Suppressor macrophage treated with lipopolysaccharide for 1 hour (primary cell): Measurements from ENCODE around the gene CCDC71L.
A peak's percentile ranks its signal among the peaks of the same experiment; 100 is the strongest.

Experiments
- DNase-seq, 3 donors: peaks; one replicate each; pipeline ENCODE4 v3.0.0-alpha.2; 2020 to 2022

The CCDC71L gene

DNA sequence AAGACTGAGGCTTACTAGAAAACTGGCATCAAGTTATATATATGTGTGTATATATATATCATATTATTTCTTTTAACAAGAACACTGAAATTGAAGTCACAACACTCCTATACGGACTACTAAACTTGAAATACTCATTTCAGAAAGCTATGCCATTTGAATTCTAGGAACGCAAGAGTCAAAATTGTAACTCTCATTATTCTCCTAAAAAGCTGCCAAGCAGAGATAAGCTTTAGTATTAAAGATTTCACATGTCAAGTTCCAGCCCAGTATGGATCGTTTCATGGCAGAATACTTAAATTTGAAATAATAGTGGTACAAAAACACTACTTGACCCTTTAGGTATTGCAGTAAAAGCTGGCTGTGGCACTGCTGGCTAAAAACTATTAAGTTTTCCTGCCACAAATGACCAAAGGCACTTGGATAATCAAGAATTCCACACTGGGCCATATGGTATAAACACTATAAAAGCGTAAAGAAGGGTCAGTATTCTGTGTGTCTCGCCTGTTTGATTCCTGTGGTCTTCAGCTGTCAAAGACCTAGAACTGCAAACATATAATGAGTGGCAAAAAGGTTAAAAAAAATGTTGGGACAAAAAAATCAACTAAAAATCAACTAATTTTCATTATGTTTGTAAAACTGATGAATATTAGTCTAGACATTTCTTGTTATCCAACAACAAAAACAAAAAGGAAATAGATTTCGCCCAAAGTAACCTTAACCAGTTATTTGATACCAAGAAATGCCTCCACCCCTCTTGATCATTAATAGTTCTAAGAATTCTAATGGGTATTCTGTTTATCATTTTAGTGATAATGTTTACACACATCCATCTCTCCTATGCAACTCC is 2.4 kb downstream of the CCDC71L start:
- DNase-seq: no peak

DNA sequence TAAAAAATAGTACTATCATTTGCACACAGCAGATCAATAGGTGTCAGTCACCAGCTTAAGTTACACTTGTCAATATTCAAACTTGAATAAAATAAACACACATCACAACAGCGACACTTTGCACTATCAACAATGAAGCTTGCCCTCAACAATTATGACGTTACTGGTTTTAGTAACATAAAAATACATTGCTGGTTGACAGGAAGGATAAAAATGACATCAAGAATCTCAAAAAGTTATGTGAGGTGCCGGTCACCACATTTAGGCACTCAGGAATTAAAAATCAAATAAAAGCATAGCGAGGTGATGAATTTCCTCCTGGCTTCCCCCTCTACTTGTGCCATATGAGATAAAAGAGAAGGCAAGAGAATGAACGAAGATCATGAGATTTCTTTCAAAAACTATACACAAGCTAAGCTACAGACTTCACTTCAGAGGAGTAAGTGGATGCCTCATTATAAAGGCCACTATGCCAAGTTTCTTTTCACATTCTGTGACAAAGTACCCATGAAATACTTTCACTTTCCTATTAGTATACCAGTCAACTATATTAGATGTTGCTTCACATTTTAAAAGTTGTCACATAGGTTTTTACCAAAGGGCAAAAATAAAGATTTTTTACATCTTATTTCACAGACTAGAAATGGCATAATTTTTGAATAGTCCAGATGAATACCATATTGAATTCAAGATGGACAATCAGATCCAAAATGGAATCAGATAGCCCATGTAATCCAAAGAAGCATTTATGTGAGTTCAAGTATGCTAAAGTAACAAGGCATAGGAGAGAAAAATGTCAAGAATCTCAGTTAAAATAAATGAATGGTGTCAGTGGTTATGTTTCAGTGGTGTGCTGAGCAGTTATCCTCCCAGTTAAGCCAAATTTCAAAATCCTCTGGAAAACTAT is 3.6 kb downstream of the CCDC71L start:
- peak; percentile 44 to 85 (median 72) for DNase-seq

DNA sequence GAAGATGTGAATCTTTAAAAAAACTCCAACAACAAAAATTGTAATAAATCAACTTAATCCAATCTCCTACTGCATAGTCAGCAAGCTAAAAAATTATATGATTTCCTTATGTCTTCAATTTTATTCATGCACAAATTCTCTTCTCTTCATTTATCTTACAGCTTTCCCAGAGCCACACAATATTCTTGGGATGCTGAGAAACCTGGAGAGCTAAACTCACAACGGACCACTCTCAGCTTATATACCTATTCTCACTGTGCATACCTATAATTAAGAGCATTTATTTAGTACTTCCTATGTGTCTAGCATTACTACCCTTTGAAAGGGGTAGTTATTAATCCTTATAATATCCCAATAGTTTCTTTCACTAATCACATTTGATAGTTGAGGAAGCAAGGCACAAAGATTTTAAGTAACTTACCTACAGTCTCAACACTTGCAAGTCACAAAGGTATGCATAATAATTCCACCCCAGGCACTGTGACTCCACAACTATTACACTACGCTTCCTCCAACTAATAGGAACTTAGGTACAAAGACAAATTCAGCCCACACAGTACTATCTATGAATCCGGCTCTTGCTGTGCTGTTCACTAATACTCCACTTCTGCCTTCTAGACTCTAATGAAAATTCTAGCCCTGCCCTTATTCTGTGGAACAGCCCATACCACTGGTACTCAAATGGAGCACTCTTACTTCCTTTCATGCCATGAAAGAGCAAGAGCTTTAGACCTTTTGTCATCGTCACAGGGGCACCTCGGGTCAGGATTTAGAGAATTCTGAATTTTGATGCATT is 5.1 kb downstream of the CCDC71L start:
- DNase-seq: no peak

DNA sequence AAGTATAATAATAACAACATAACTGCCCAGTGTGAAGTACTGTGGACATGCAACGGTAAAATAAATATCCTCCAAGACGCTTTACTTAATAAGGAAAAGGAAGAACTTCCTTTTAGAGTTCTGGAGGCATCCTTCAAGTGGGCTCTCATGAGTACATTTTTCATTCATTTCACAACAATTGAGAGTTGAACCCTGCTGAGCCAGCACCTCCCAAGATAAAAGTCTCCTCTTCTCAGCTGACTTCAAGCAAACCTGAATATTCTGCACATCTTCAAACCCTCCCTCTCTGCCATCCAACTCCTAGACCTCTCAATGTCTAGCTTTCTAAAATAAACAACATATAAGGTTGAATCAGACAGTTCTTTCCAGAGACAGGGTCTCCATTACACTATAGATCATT is 7.5 kb downstream of the CCDC71L start:
- no peak for DNase-seq

DNA sequence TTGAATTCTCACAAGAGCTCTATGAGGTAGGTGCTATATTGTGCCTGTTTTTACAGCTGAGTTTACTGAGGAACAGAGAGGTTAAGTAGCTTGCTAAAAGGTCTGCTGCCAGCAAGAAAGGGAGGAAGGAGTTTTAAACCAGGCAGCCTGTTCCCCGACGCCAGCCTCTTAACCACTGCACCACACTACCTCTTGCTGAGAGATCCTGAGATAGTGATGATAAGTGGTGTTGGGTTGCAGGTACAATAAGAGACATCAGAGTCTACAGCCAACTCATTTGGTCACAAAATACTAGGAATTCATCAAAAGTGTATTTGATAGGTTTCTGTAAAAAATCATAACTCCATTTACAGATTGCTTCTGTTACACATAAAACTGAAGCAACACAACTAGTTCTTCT is 8.0 kb downstream of the CCDC71L start:
- DNase-seq: no peak

DNA sequence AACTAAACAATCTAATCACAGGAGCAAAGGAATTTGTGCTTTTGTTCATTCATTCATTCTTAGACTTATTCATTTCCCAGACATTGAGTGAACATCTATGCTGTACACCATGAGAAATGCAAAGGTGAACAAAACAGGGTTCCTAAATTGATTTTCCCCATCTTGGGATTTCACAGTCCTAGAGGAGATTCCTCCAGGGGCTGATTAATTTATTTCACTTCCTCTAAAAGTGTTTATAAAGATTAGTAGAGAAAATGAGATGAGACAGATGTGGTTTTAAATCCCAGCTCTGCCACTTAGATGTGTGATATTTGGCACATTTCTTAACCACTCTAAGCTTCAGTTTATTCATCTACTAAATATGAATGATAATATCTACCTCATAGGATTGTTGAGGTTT is 8.9 kb downstream of the CCDC71L start:
- no peak for DNase-seq

DNA sequence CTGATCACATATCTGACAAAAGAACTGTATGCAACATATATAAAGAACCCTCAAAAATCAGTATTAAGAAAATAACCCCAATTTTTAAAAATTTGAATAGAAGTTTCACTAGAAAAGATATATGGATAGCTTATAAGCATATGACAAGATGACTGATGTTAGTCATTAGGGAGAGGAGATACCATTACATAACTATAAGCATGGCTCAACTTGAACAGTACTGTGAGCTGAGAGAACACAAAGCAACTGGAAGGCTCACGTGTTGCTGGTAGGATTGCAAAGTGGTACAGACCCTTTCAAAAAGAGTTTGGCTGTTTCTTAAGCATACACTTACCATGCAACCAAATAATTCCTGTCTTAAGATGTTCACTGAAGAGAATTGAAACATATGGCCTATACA is 14.7 kb downstream of the CCDC71L start:
- no peak for DNase-seq

DNA sequence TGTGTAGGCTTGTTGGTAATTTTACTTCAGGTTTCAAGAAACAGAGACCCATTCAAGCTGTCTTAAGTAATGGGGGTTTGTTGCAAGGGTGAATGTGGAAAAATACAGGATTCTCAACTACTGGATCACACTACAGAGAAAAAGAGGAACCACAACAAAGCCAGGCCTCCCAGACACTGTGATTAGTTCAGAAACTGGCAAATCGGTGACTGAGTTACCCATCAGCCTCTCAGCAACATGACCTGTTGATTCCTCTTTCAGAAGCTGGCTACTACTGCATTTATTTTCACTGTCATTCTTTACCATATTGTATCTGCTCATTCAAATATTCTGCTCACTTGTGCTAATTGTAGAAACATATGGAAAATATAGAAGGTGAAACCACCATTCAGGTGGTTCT is 16.0 kb downstream of the CCDC71L start:
- peak; percentile 66 to 80 (median 74) for DNase-seq

DNA sequence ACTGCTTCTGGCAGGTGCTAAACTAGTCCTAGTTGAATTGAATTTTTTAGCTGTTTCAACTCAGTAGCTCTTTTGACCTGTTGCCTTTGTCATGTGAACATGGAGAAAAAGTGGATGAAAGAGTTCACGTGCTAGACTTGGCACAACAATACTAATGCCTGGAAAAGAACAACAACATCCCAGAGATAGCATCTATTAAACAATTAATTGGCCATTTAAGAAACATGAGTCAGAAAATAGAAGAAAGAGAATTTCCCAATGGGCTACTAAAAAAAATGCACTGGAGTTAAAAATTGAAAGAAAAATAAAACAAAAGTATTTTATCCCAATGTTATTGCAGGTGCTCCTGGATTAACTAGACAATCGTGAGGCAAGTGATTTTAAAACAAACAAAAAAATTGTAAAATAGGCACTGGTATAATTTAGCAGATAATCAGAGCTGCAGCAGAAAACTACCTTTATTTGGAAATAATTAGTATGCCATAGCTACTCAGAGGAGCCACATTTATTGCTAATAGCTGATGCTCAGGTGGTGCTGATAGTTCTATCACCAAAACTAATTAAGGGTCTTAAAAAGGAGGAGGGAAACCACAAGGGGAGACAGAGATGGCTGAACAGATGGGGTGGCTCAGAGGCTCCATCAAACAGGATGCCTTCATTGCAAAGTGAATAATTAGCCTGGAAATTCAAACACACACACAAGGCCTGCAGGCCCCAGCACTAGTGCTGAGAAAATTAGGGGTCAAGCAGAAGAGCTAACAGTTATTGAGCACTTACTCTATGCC is 17.6 kb downstream of the CCDC71L start:
- DNase-seq: no peak

DNA sequence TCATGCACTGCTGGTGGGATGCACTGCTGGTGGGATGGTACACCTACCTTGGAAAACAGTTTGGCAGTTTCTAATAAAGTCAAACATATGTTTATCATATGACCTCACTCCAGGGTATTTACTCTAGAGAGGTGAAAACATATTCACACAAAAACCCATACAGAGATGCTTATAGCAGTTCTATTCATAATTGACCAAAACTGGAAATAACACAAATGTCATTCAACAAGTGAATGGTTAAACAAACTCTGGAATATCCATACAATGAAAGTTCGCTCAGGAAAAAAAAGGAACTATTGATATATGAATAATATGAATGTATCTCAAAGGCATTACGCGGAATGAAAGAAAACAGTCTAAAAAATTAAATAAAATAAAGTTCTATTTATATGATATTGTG is 19.5 kb downstream of the CCDC71L start:
- DNase-seq: peak in 2 of 3 donors; percentile 44 to 54

DNA sequence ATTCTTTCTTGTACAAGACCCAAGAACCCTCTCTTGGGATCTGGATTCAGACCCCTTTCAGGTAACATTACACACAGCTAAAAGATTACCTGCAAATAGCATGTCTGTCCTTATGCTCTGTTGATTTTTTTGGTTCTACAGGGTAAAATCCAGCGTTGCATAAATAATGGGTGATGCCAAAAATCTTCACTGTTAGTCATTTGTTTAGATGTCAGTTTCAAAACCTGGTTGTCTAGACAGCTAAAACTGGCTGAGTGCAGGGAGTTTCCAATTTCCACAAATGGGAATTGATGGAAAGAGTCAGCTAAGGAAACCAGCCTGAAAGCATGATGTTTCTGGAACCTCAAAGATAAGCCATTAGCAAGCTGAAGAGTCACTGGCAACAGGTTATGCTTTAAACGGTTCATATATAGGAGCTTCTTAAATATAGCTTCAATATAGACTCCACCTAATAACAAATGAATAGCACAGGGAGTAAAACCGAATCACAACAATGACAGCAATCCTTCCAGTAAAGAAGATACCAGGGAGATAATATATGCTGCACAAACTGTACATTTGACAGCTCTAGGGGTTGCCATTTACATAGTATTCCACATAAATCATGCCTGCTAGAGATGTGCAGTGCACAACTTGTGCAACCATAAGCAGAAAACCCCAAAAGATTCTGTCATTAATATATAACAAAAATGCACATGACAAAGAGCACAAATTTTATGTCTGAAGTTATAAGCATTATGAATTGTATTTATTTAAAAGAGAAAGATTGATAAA is 20.4 kb downstream of the CCDC71L start:
- peak; percentile 58 to 79 (median 75) for DNase-seq

DNA sequence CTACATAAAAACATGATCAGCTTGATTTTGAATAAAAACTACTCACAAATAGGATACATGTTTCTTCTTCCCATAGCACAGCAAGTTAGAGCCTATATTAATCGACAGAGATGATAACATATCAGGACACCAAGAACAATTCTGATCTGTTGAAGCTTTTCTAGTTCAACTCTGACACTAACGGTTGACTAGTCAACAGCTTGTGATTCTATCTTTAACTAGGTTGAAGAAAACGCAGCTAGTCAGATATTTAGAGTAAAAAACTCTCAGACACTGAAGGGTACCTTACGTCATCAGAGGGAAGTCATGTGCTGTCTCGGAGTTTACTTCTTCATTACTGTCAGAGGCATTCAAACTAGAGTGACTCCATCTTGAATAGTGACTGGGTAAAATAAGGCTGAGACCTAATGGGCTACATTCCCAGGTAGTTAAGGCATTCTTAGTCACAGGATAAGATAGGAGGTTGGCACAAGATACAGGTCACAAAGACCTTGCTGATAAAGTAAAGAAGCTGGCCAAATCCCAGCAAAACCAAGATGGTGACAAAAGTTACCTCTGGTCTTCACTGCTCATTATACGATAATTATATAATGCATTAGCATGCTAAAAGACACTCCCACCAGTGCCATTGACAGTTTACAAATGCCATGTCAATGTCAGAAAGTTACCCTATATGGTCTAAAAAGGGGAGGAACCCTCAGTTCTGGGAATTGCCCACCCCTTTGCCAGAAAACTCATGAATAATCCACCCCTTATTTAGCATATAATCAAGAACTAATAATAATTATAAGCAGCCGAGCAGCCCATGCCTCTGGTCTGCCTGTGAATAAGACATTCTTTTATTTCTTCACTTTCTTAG is 21.3 kb downstream of the CCDC71L start:
- peak in 2 of 3 donors; percentile 49 to 52 for DNase-seq

DNA sequence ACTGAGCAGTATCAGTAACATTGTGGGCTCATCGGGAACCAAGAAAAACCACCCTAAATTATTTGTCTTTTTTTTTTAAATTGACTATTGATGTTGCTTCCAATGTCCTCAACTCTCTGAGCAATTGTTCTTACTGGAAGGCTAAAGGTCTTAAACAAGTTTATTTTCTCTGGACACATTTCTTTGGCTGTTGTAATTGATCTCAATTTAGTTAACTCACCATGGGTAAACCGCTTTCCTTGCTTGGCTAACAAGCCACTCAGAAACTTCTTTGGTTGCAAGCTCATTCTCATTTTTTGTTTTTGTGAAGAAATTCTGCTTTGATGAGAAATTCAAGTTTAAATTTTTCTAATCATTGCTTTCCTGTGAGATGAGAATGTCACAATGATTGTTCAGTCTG is 25.5 kb downstream of the CCDC71L start:
- DNase-seq: no peak

DNA sequence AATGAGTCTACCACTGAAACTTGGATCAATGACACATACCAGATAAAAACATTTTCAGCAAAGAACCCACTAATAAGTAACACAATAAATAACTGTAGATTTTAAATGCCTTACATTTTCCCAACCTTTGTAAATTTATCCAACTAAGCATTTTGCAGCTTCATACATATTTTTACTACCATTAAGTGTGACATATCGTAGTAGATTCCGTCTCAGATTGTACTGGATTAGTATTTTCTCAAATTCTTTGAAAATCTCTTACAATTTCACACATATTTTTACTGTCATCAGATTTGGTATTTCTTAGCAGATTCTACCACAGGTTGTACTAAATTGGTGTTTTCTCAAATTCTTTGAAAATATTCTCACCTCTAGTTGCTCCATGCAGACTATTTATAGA is 26.0 kb downstream of the CCDC71L start:
- DNase-seq: no peak

DNA sequence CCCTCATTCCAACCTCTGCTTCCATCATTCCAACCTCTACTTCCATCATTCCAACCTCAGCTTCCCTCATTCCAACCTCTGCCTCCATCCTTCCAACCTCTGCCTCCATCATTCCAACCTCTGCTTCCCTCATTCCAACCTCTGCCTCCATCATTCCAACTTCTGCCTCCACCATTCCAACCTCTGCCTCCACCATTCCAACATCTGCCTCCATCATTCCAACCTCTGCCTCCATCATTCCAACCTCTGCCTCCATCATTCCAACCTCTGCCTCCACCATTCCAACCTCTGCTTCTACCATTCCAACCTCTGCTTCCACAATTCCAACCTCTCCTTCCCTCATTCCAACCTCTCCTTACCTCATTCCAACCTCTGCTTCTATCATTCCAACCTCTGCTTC is 30.3 kb downstream of the CCDC71L start:
- no peak for DNase-seq

DNA sequence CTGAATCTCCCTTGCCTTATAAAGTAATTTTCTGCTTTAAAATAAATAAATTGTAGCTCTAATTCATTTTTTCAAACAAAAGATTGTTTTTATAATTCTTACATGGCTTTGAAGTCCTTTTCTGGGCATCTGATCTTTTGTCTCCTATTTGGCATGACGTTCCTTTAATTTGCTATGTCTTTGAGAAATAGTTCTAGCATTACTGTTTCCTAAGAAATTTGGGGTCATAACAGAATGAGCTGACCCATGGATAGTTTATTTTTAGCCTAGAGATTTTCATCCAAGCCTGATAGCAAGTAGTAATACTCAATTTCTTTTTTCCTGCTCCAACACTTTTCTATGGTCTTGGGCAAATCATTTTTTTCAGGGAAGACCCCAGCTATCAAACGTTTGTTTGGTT is 31.4 kb downstream of the CCDC71L start:
- DNase-seq: no peak

DNA sequence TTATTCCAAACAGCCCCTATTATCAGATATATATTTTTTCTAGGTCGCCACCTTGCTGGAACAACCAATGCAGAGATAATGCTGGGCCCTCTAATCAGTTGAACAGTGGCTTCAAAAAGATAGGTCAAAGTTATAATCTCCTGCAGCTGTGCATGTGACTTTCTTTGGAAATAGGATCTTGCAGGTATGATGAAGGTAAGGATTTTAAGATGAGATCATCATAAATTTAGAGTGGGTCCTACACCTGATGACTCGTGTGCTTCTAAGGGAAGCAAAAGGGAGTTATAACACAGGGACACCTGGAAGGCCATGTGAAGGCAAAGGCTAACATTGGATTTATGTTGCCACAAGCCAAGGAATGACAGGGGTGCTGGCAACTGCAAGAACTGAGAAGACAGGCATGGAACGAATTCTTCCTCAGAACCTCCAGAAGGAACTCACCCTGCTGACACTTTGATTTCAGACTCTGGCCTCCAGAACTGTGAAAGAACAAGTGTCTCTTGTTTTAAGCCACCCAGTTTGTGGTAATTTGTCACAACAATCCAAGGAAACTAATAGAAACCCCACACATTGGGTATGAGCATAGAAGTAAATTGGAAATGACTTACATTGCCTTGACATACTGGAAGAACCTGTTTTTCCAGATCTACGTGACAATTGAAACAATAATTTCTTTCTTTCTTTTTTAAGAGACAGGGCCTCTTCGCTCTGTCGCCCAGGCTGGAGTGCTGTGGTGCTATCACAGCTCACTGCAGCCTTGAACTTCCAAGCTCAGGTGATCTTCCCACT is 34.4 kb downstream of the CCDC71L start:
- DNase-seq: no peak

DNA sequence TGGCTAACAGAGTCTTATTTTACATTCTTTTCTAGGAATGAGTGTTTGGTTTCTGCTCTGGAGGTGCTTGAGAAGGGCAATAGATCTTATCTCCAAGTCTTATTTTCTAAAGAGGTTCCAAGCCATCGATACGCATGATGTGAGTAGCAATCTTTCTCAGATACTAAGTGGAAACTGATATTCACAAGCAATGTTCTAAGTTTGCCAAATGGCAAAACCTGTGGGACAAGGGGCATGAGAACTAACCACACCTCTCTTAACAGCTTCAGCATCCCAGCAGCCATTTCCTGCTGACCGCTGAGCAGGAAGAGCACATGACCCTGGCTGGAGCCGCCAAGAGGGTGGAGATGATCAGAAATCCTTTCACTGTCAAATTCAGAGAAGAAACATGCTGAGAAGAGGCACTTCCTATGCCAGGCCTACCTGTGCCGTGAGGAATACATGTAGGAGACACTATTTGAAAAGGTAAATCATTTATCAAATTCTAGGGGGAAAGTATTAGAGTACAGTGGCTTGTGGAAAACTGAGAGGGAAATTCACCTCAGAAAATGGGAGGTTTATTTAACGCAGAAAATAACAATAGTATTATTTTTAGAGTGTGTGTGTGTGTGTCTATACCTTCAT is 35.2 kb downstream of the CCDC71L start:
- DNase-seq: no peak

DNA sequence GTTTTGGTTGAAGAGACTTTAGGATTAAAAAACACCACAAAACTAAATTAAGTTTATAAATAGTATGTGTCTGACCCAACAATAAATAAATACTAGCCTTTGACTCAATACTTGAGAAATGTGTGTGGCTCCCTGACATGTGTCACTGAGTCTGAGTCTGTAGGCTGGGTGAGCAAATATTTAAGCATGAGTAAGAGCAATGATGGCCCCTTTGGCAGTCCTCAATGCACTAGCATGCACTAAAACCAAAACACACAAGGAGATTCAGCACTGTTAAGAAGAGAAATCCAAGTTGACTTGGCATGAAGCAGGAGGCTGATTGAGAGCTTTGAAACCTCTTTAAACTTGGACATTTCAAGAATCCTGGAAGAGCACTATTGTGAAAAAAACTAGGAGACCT is 37.1 kb downstream of the CCDC71L start:
- DNase-seq: peak in 2 of 3 donors; percentile 39 to 43
